ENCODE data around the gene ZBTB44.
"Not testable (repeated sequence)": the region's sequence is repeated elsewhere in the genome, so short reads cannot be mapped to it uniquely, and the experiment has no call there.

The ZBTB44 gene

DNA sequence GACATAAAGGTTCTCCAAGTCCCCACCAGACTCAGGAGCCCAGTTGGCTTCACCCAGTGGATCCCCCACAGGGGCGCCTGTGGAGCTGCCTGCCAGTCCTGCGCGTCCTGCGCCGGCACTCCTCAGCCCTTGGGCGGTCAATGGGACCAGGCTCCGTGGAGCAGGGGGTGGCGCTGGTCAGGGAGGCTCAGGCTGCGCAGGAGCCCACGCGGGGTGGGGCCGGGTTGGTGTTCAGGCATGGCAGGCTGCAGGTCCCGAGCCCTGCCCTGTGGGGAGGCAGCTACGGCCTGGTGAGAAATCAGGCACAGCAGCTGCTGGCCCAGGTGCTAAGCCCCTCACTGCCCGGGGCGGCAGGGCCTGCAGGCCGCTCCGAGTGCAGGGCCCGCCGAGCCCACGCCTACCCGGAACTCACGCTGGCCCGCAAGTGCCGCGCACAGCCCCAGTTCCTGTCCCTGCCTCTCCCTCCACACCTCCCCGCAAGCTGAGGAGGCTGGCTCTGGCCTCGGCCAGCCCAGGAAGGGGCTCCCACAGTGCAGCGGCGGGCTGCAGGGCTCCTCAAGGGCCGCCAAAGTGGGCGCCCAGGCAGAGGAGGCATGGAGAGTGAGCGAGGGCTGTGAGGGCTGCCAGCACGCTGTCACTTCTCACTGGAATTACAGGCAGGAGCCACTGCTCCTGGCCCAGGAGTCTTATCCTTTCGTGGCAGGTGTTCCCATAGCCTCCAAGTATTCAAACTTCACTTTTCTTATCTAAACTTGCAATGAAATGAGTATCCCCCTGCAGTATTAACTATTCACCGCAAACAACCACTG is 22.8 kb upstream of the ZBTB44 start:
- TF ChIP-seq, protein P1, sequence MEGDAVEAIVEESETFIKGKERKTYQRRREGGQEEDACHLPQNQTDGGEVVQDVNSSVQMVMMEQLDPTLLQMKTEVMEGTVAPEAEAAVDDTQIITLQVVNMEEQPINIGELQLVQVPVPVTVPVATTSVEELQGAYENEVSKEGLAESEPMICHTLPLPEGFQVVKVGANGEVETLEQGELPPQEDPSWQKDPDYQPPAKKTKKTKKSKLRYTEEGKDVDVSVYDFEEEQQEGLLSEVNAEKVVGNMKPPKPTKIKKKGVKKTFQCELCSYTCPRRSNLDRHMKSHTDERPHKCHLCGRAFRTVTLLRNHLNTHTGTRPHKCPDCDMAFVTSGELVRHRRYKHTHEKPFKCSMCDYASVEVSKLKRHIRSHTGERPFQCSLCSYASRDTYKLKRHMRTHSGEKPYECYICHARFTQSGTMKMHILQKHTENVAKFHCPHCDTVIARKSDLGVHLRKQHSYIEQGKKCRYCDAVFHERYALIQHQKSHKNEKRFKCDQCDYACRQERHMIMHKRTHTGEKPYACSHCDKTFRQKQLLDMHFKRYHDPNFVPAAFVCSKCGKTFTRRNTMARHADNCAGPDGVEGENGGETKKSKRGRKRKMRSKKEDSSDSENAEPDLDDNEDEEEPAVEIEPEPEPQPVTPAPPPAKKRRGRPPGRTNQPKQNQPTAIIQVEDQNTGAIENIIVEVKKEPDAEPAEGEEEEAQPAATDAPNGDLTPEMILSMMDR (IDR thresholded peaks at IDR 0.05; ENCODE audit: extremely low read depth, missing control alignments), result no peak
- DNase-seq (ENCODE audit: low spot score), result no peak

DNA sequence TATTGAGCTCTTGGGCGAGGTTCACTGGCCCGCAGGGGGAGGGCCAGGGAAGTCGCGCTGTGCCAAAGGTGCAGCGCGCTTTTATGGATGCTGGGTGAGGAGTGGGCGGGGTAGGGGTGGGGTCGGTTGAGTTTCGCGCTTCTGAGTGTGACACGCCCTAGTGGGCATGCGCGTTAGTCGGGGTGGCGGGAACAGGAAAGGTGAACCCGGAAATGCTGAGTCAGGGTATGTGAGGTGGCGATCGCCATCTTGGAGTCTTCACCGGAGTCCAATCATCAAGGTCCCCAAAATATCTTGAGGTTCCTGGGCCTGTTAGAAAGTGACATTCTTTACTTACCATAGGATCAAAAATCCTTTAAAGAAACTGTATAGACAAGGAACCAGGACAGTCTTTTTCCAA is 16.7 kb upstream of the ZBTB44 start:
- not testable (repeated sequence) for DNase-seq (ENCODE audit: low spot score)

DNA sequence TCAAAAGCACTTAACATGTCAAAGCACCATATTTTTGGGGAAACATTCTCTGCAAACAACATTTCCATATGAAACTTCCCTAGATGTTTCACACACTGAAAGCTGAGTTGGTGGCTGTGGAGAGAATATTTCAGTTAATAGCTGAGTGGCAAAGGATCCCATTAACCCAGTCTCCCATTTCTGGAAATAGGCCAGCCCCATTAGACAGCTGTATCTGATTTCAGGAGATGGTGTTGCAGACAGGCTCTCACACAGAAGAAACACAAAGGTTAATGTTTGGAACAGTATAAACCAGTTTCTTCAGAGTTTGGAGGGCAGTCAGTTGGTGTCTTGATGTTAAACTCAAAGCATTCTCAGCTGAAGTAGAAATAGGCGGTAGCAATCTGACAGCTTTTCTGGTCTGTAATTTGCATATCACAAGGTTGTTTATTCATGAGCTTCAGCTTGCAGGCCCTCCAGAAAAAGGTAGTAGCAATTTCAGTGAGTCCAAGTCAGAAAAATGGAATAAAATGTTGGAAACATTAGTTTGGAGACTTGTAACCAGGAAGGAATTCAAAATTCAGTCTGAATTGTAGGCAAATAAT is 15.5 kb upstream of the ZBTB44 start:
- TF ChIP-seq, protein P1 (IDR thresholded peaks at IDR 0.05; ENCODE audit: extremely low read depth, missing control alignments), result no peak
- DNase-seq (ENCODE audit: low spot score), result no peak

DNA sequence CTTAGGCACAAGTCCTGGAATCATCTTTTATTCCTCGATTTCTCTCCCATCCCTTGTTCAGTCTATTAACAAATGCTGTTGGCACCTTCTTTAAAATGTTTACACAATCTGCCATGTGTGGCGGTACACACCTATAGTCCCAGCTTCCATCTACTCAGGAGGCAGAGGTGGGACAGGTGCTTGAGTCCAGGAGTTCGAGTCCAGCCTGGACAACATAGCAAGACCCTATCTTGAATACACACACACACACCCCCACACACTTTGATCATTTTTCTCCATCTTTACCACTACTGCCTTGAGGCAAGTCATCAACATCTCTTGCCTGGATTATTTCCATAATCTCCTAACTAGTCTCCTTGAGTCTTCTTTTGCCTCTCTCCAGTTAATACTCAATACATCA is 13.7 kb upstream of the ZBTB44 start:
- no peak for DNase-seq (ENCODE audit: low spot score)
- TF ChIP-seq, protein P1 (IDR thresholded peaks at IDR 0.05; ENCODE audit: extremely low read depth, missing control alignments), result no peak

DNA sequence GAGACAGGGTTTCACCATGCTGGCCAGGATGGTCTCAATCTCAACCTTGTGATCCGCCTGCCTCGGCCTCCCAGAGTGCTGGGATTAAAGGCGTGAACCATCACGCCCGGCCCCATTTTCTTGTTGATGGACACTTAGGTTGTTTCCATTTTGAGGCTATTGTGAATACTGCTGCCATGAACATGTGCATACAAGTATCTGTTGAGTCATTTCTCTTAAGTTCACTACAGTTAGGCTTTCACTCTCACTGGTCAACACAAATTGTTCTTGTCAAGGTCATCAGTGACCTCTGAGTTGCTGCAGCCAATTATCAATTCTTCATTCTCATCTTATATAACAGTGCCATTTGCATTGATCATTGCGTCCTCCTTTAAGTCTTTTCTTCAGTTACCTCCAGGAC is 13.0 kb upstream of the ZBTB44 start:
- DNase-seq (ENCODE audit: low spot score), result no peak
- TF ChIP-seq, protein P1 (IDR thresholded peaks at IDR 0.05; ENCODE audit: extremely low read depth, missing control alignments), result no peak

DNA sequence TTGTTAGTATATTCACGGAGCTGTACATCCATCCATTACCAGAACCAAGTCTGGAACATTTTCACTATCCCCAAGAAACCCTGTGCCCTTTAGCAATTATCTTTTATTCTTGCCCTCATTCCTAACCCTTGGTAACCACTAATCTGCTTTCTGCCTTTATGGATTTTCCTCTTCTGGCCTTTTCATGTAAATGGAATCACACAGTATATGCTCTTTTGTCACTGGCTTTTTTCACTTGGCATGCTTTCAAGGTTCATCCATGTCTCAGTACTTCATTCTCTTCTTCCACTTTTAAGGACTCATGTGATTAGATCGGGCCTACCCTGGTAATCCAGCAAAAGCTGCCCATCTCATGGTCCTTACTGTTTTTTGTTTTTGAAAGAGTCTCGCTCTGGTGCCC is 11.0 kb upstream of the ZBTB44 start:
- DNase-seq (ENCODE audit: low spot score), result no peak
- TF ChIP-seq, protein P1 (IDR thresholded peaks at IDR 0.05; ENCODE audit: extremely low read depth, missing control alignments), result no peak

DNA sequence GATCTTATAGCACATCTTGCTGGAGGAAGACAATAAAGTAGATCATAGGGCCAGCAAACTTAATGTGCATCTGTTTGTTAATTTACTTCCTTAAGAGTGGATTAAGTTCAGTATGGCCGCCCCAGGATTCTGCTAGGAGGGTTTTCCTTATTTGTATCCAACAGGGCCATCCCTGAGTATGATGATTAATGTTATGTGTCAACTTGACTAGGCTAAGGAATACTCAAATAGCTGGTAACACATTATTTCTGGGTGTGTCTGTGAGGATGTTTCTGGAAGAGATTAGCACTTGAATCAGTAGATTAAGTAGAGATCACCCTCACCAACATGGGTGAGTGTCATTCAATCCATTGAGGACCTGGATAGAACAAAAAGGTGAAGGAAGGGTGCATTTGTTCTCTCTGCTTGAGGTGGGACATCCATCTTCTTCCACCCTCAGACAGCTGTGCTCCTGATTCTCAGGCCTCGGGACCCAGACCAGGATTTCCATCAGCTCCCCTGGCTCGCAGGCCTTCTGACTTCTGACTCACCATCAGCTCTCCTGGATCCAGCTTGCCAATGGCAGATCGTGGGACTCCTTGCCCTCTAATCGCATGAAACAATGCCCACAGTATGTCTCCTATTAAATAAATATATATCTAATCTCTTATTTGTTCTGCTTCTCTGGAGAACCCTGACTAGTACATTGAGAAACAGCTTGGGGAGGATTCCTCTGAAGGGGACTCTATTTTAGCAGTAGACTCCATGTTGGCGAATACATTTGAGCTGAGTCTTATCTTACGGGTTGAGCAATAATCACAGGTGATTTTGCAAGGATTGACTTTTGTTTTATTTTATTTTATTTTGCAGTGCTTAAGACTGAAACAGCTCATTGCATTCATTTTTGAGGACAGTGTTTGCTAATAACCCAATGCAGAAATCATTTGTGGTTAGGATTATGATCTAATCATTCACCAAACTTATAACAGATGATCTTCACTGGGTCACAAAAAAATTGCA is 9.0 kb upstream of the ZBTB44 start:
- TF ChIP-seq, protein P1 (IDR thresholded peaks at IDR 0.05; ENCODE audit: extremely low read depth, missing control alignments), result no peak
- no peak for DNase-seq (ENCODE audit: low spot score)

All from GM20000 (cell line).